Measurements from ENCODE around the gene PARD6B. TPM values are rescaled to one million over a fixed set of nuclear protein-coding genes. Genes with fewer than 3 reads are reported as not detected.
"Not testable (repeated sequence)": the region's sequence is repeated elsewhere in the genome, so short reads cannot be mapped to it uniquely, and the experiment has no call there.

PARD6B gene
- total RNA-seq, 1 donor from 2014 or later: 45.7 TPM

DNA sequence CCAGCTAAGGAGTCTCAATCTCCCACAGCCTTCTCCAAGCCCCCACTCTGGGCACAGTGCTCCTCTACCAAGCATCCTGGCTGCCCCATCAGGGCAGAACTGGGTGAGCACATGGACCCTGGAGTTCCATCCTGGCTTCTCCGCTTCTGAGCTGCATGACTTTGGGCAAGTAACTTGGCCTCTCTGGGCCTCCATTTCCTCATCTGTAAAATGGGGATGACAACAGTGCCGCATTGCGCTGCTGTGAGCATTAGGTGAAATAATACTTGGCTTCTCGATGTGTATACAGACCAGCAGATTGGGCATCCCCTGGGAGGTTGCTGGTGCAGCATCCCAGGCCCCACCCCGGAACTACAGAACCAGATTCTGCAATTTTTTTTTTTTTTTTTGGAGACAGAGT lies 31.7 kb upstream of the PARD6B start:
- Mint-ChIP-seq H3K4me3 (no peak overlapping the region), H3K36me3 (no peaks in the 10 kb centered on the region), H3K27ac (no peak overlapping the region), H3K27me3 (ENCODE audit: insufficient read depth, low read depth) (no peaks in the 10 kb centered on the region), H3K4me1 (peaks cover 5% of the 10 kb centered on the region), H3K9me3 (no peaks in the 10 kb centered on the region)
- Histone ChIP-seq H3K4me3 (no peak overlapping the region), H2AFZ (replicated peaks) (no peak overlapping the region), H3K9ac (no peak overlapping the region), H3K36me3 (no peaks in the 10 kb centered on the region), H3K27me3 (no peaks in the 10 kb centered on the region), H3K9me3 (ENCODE audit: low read depth) (no peaks in the 10 kb centered on the region), H3K4me2 (no peak overlapping the region), H3K27ac (no peak overlapping the region), H3K79me2 (ENCODE audit: low read depth) (no peaks in the 10 kb centered on the region), H4K20me1 (ENCODE audit: low read depth) (no peaks in the 10 kb centered on the region), H3F3A (ENCODE audit: low read depth) (peaks cover 5% of the 10 kb centered on the region), H3K4me1 (peaks cover 5% of the 10 kb centered on the region)
- TF ChIP-seq, protein P1, sequence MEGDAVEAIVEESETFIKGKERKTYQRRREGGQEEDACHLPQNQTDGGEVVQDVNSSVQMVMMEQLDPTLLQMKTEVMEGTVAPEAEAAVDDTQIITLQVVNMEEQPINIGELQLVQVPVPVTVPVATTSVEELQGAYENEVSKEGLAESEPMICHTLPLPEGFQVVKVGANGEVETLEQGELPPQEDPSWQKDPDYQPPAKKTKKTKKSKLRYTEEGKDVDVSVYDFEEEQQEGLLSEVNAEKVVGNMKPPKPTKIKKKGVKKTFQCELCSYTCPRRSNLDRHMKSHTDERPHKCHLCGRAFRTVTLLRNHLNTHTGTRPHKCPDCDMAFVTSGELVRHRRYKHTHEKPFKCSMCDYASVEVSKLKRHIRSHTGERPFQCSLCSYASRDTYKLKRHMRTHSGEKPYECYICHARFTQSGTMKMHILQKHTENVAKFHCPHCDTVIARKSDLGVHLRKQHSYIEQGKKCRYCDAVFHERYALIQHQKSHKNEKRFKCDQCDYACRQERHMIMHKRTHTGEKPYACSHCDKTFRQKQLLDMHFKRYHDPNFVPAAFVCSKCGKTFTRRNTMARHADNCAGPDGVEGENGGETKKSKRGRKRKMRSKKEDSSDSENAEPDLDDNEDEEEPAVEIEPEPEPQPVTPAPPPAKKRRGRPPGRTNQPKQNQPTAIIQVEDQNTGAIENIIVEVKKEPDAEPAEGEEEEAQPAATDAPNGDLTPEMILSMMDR (IDR thresholded peaks at IDR 0.05): no peak
- no peak for TF ChIP-seq EZH2 (IDR thresholded peaks at IDR 0.05)
- DNase-seq (ENCODE audit: low spot score): no peak

DNA sequence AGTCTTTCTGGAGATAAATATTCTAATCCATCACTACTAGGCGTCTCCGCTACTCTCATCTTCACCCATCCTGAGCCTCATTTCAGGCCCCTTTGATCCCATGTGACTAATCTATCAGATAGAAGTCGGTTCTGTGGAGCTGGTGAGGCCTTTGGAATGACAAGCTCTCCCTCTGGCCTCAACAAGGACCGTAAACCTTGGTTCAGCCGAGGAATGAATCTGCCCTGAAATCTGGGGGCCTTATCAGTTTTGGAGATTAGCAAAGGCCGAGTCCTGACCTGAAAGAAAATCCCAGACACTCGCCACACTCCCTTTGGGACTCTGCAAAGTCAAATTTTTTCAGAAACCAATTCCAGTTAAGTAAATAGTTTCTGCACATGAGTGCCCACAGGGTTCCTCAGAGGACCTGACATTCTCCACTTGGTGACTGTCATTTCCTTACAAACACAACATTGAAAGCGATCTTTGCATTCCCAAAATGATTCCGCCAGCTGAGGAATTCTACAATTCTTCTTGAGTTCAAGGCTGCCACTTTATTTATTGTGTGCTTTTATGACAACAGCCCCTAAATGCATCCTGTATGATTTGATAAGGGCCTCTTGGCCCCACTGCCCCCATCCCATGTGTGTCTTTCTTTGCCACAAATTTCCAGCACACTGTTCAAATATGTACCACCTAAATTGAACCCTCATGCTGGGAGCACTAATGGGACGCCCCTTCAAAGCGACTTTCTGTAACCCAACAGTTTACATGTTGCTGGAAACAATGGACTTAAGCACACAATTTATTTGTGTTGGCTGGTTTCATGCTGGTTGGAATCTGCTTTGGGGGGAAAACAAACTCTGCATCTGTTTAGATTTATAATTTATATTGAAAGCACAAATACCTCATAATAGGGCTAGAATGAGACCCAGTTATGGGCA lies 30.1 kb upstream of the PARD6B start:
- Mint-ChIP-seq H3K36me3 (no peaks in the 10 kb centered on the region), H3K27ac (peak overlapping the region; percentile 27), H3K27me3 (ENCODE audit: insufficient read depth, low read depth) (peaks cover 2% of the 10 kb centered on the region), H3K4me1 (peaks cover 2% of the 10 kb centered on the region), H3K4me3 (no peak overlapping the region), H3K9me3 (no peaks in the 10 kb centered on the region)
- no peak for DNase-seq (ENCODE audit: low spot score)
- TF ChIP-seq EZH2 (IDR thresholded peaks at IDR 0.05) (no peak), EZH2phosphoT487 (IDR thresholded peaks at IDR 0.05) (no peak)
- TF ChIP-seq, protein P1 (IDR thresholded peaks at IDR 0.05): no peak
- Histone ChIP-seq H3K4me2 (no peak overlapping the region), H3K9ac (no peak overlapping the region), H3K79me2 (ENCODE audit: low read depth) (no peaks in the 10 kb centered on the region), H3K4me3 (no peak overlapping the region), H3K27me3 (no peaks in the 10 kb centered on the region), H3K27ac (no peak overlapping the region), H3K9me3 (ENCODE audit: low read depth) (no peaks in the 10 kb centered on the region), H3F3A (ENCODE audit: low read depth) (no peaks in the 10 kb centered on the region), H4K20me1 (ENCODE audit: low read depth) (no peaks in the 10 kb centered on the region), H3K4me1 (peaks cover 5% of the 10 kb centered on the region), H3K36me3 (no peaks in the 10 kb centered on the region), H2AFZ (replicated peaks) (no peak overlapping the region)

DNA sequence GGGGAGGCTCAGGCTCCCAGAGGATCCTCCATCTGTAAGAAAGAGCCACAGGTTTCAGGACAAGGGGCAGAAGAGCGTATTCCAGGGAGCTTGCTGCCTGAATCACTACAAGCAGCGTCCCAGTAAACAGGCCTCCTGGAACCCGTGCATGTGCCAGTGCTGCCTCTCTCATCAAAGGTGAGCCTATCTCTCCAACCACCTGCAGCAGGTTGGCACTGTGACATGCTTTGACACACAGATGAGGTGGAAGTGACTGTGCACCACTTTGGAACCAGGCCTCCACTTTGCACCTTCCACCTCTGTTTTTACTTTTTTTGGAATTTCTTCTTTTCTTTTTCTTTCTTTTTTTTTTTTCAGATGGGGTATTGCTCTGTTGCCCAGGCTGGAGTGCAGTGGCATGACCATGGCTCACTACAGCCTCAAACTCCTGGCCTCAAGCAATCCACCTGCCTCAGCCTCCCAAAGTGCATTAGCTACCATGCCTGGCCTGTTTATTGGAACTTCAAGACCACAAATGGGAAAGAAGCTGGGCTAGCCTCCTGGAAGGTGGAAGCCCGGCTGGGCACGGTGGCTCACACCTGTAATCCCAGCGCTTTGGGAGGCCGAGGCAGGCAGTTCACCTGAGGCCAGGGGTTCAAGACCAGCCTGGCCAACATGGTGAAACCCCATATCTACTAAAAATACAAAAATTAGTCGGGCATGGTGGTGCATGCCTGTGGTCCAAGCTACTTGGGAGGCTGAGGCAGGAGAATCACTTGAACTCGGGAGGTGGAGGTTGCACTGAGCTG lies 27.5 kb upstream of the PARD6B start:
- not testable (repeated sequence) for H3K27me3 Mint-ChIP-seq (ENCODE audit: insufficient read depth, low read depth)

More for the DNA sequence above, 27.5 kb upstream of the PARD6B start:
- not testable (repeated sequence) for H3K4me3 ChIP-seq; DNase-seq (ENCODE audit: low spot score); H3K9me3 ChIP-seq (ENCODE audit: low read depth); H3K27ac Mint-ChIP-seq; H2AFZ ChIP-seq (replicated peaks); H3F3A ChIP-seq (ENCODE audit: low read depth); H3K79me2 ChIP-seq (ENCODE audit: low read depth); H3K27me3 ChIP-seq; H4K20me1 ChIP-seq (ENCODE audit: low read depth); H3K4me2 ChIP-seq; H3K9me3 Mint-ChIP-seq; H3K36me3 ChIP-seq; H3K36me3 Mint-ChIP-seq; H3K4me3 Mint-ChIP-seq; H3K4me1 Mint-ChIP-seq; H3K9ac ChIP-seq; H3K27ac ChIP-seq; H3K4me1 ChIP-seq
